Small intestine (tissue), 7 donors: ENCODE results near the gene TMPRSS6. TPM values are rescaled to one million over a fixed set of nuclear protein-coding genes. Genes with fewer than 3 reads are reported as not detected.

Experiments used
- DNase-seq, 2 donors: peaks; one replicate each; pipeline versions ENCODE4 v3.0.0 to v3.0.0-alpha.2; 2013
- FAIRE-seq: peaks from 2 replicates; lab custom pipeline; 2012; peaks lifted over from hg19 to GRCh38; lab: Jason Lieb, UNC
- H3K27ac ChIP-seq, 3 donors: one replicate each; pipeline ENCODE4 v1.5.1; 2013; ENCODE audit warnings: low read length in 2 of 3, mild to moderate bottlenecking in 2 of 3, control low read depth in 1 of 3, inconsistent platforms in 1 of 3, low read depth in 1 of 3, moderate library complexity in 1 of 3
- H3K27me3 ChIP-seq, 3 donors: one replicate each; pipeline ENCODE4 v1.6.1; 2013; ENCODE audit warnings: low read length in 3 of 3, inconsistent platforms in 1 of 3; ENCODE audit not compliant: control insufficient read depth in 3 of 3, insufficient read depth in 3 of 3
- H3K36me3 ChIP-seq, 3 donors: one replicate each; pipeline ENCODE4 v1.6.1; 2013; ENCODE audit warnings: low read length in 3 of 3, inconsistent platforms in 1 of 3, low read depth in 1 of 3, mild to moderate bottlenecking in 1 of 3, moderate library complexity in 1 of 3; ENCODE audit not compliant: control insufficient read depth in 3 of 3, insufficient read depth in 2 of 3
- H3K4me1 ChIP-seq, 3 donors: one replicate each; pipeline ENCODE4 v1.6.1; 2013; ENCODE audit warnings: low read length in 2 of 3, inconsistent platforms in 1 of 3, low read depth in 1 of 3, mild to moderate bottlenecking in 1 of 3, moderate library complexity in 1 of 3; ENCODE audit not compliant: control insufficient read depth in 3 of 3, insufficient read depth in 2 of 3
- H3K4me3 ChIP-seq, 3 donors: one replicate each; pipeline ENCODE4 v1.5.1; 2013; ENCODE audit warnings: low read length in 3 of 3, control low read depth in 1 of 3, inconsistent platforms in 1 of 3, low read depth in 1 of 3, mild to moderate bottlenecking in 1 of 3, moderate library complexity in 1 of 3
- H3K9me3 ChIP-seq, 2 donors: one replicate each; pipeline ENCODE4 v1.6.1; 2013; ENCODE audit warnings: low read depth in 1 of 2, low read length in 1 of 2; ENCODE audit not compliant: control insufficient read depth in 2 of 2, insufficient read depth in 1 of 2
- WGBS, 3 donors: extraction: QIAGEN DNeasy Blood & Tissue Kit; methylation state at CpG; one replicate each; pipeline ENCODE4 v1.1.7; 2013; 5-methylcytosine and 5-hydroxymethylcytosine counted together
- polyA plus RNA-seq, 4 donors: library from polyadenylated mRNA; stranded (reverse) in 3 of 4; unstranded in 1 of 4; fragments of 200-250 nt in 3 of 4; fragments of 120-200 nt in 1 of 4; gene quantifications; one replicate each; pipeline versions ENCODE4 v1.2.1 to v1.2.3, GENCODE V29; 2013
- donor health status: healthy with polysubstance abuse.
- donor health status: control.
- donor health status: control.
- donor health status: Bipolar disorder and iron deficiency.
- donor health status: healthy.

The TMPRSS6 gene
- polyA plus RNA-seq, 4 donors: 0.40 to 4.2 (median 1.3) TPM

- Histone ChIP-seq H3K4me1 (peaks cover 0 to 4% (median 0%) of the 10 kb centered on the region in 3 donors), H3K4me3 (no peak overlapping the region), H3K27ac (no peak overlapping the region), H3K9me3 (no peaks in the 10 kb centered on the region), H3K27me3 (no peaks in the 10 kb centered on the region), H3K36me3 (no peaks in the 10 kb centered on the region)
- DNase-seq: no peak
- 83 to 88% (median 85%) methylated on average over 10 of the region's 10 CpGs for WGBS, 3 donors
- no peak for FAIRE-seq
Observed at GRCh38 chr22:37082251-37082873, 27.2 kb downstream of the TMPRSS6 start.

DNA sequence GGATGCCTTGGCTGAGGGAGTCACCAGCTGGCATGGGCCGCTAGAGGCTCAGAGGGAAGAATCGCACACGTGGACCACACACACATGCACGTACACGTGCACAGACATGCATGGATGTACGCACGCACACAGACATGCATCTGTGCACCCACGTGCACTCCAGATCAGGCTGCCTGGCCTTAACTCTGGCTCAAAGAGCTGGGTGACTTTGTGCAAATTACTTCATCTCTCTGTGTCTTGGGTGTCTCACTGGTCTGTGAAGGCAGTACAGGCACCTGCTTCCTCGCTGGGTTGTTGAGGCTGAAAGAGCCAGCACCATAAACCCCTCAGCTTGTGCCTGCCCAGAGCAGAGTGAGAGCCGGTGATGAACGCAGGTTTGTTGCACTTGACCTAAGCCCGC lies 28.7 kb downstream of the TMPRSS6 start:
- DNase-seq (no peak), FAIRE-seq (no peak)
- Histone ChIP-seq H3K27me3 (no peaks in the 10 kb centered on the region), H3K4me3 (no peak overlapping the region), H3K27ac (no peak overlapping the region), H3K4me1 (peaks cover 0 to 4% (median 0%) of the 10 kb centered on the region in 3 donors), H3K36me3 (no peaks in the 10 kb centered on the region), H3K9me3 (no peaks in the 10 kb centered on the region)
- 90 to 93% (median 90%) methylated on average over 12 of the region's 12 CpGs for WGBS, 3 donors

GRCh38 chr22:37080438-37080837 lies 29.1 kb downstream of the TMPRSS6 start:
- no peaks in the 10 kb centered on the region for H3K36me3 ChIP-seq
- H3K27ac ChIP-seq: peak overlapping the region in 1 of 3 donors; percentile 65
- 91 to 94% (median 93%) methylated on average over 6 of the region's 6 CpGs for WGBS, 3 donors
- DNase-seq (no peak), FAIRE-seq (no peak)
- H3K4me3 ChIP-seq: no peak overlapping the region
- H3K9me3 ChIP-seq: no peaks in the 10 kb centered on the region
- H3K27me3 ChIP-seq: no peaks in the 10 kb centered on the region
- peaks cover 0 to 4% (median 0%) of the 10 kb centered on the region in 3 donors for H3K4me1 ChIP-seq

DNA sequence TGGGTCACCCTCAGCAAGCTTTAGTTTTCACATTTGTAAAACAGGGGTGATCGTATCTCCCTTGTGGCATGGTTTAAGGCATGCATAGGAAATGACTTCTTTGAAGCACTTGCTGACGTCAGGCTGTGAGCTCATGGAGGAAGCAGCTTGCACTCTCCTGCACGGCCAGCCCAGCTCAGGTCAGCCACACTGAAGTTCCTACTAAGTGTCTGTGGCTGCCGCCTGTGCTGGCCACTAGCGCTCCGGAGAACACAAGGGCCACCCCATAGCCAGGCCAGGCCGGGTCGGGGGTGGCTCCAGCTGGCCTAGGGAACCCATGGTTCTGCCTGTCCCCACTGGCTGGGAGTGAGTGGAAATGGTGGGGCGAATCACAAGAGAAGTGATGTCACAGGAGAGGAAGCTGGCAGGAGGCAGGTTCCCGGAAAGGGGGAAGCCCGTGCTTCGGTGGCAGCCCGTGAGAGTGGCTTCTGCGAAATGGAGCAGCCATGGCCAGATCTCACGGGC lies 29.8 kb downstream of the TMPRSS6 start:
- DNase-seq: peak in 1 of 2 donors; percentile 48
- FAIRE-seq: no peak

DNA sequence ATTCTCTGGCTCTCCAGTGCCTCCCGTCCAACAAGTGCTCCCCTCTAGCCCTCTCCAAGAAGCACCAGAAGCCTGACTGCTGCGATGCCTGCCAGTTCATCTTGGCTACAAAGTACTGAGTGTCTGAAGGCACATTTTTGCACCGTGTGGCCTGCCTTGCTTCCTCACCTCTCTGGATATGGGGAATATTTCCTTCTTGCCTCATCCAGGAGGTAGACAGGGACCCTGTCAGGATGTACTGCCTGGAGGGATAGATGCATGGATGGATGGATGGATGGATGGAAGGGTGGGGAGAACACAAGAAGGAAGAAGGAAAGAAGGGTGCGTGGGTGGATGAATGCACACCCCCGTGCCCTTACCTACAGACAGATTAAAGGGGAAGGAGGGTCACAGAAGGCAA lies 30.4 kb downstream of the TMPRSS6 start:
- peak overlapping the region in 1 of 3 donors; percentile 65 for H3K27ac ChIP-seq
- 54 to 60% (median 59%) methylated on average over 5 of the region's 5 CpGs for WGBS, 3 donors
- no peak for FAIRE-seq
- H3K27me3 ChIP-seq: no peaks in the 10 kb centered on the region
- no peaks in the 10 kb centered on the region for H3K9me3 ChIP-seq
- H3K36me3 ChIP-seq: no peaks in the 10 kb centered on the region
- no peak overlapping the region for H3K4me3 ChIP-seq
- no peak for DNase-seq
- H3K4me1 ChIP-seq: peaks cover 0 to 4% (median 0%) of the 10 kb centered on the region in 3 donors

More for the DNA sequence above, 29.8 kb downstream of the TMPRSS6 start:
- no peak overlapping the region for H3K4me3 ChIP-seq
- H3K27ac ChIP-seq: peak overlapping the region in 2 of 3 donors; percentile 28 to 65
- 62 to 82% (median 67%) methylated on average over 11 to 15 of the region's 15 CpGs for WGBS, 3 donors
- no peaks in the 10 kb centered on the region for H3K36me3 ChIP-seq
- no peaks in the 10 kb centered on the region for H3K9me3 ChIP-seq
- H3K27me3 ChIP-seq: no peaks in the 10 kb centered on the region
- H3K4me1 ChIP-seq: peaks cover 0 to 4% (median 0%) of the 10 kb centered on the region in 3 donors

DNA sequence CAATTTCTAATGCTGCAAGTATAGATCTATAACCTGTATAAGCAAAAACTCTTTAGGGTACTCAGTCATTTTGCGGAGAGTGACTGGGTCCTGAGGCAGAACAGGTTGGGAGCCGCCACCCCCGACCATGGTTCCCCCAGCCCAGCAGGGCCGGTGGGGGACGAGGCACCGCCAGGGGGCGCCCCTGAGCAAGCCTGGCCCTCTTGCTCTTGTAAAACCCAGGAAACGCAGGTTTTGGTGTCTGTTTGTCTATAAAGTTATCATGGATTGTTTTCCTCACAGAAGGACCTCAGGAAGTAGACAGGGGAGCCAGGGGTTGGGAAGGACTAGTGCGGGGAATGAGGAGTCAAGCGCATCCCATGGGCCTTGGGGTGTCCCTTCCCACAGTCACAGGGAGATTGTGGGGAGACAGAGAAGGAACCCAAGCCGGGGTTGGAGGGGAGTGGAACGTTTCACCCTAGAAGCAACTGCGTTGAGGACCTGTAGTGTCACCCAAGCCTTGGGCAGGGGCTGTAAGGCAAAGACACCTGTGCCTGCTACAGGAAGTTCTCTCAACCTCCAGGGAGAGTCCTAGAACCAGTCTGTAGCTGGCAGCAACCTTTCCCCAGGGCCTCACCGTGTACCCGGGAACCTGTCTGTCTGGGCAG lies 31.6 kb downstream of the TMPRSS6 start:
- DNase-seq (peak; percentile 52 to 79), FAIRE-seq (no peak)
- 21 to 25% (median 21%) methylated on average over 15 of the region's 15 CpGs for WGBS, 3 donors
- Histone ChIP-seq H3K27ac (no peak overlapping the region), H3K4me3 (no peak overlapping the region), H3K27me3 (no peaks in the 10 kb centered on the region), H3K9me3 (no peaks in the 10 kb centered on the region), H3K4me1 (peaks cover 0 to 4% (median 0%) of the 10 kb centered on the region in 3 donors), H3K36me3 (no peaks in the 10 kb centered on the region)

- no peaks in the 10 kb centered on the region for H3K27me3 ChIP-seq
- H3K9me3 ChIP-seq: no peaks in the 10 kb centered on the region
- no peaks in the 10 kb centered on the region for H3K36me3 ChIP-seq
- DNase-seq (no peak), FAIRE-seq (no peak)
- H3K27ac ChIP-seq: no peak overlapping the region
- peaks cover 0 to 4% (median 0%) of the 10 kb centered on the region in 3 donors for H3K4me1 ChIP-seq
- no peak overlapping the region for H3K4me3 ChIP-seq
- whole genome bisulfite sequencing, 3 donors: 78 to 81% (median 79%) methylated on average over 9 of the region's 9 CpGs
Observed at GRCh38 chr22:37075822-37076433, 33.6 kb downstream of the TMPRSS6 start.

- no peaks in the 10 kb centered on the region for H3K9me3 ChIP-seq
- no peak overlapping the region for H3K27ac ChIP-seq
- DNase-seq (no peak), FAIRE-seq (no peak)
- H3K27me3 ChIP-seq: peaks cover 0 to 4% (median under 1%) of the 10 kb centered on the region in 3 donors
- no peaks in the 10 kb centered on the region for H3K36me3 ChIP-seq
- no peak overlapping the region for H3K4me3 ChIP-seq
- WGBS, 3 donors: 50 to 73% (median 65%) methylated on average over 16 to 17 of the region's 17 CpGs
- peaks cover 0 to 4% (median 0%) of the 10 kb centered on the region in 3 donors for H3K4me1 ChIP-seq
Observed at GRCh38 chr22:37075046-37075445, 34.5 kb downstream of the TMPRSS6 start.
